Liver (tissue), 9 donors: ENCODE measurements around the gene ZNF195. TPM values are rescaled to one million over a fixed set of nuclear protein-coding genes. Genes with fewer than 3 reads are reported as not detected.
"Not testable (repeated sequence)": the region's sequence is repeated elsewhere in the genome, so short reads cannot be mapped to it uniquely, and the experiment has no call there.

Experiments used
- DNase-seq: peaks from one replicate; pipeline ENCODE4 v3.0.0-alpha.2; 2017; ENCODE audit warnings: low spot score
- H3K27ac ChIP-seq, 2 donors: one replicate each; pipeline ENCODE4 v1.7.0; 2013; ENCODE audit warnings: inconsistent platforms in 2 of 2, low read length in 2 of 2, control low read depth in 1 of 2, low read depth in 1 of 2, mild to moderate bottlenecking in 1 of 2
- H3K27me3 ChIP-seq, 4 donors: one replicate each; pipeline versions ENCODE4 v1.6.1 to v1.7.0; 2013; ENCODE audit warnings: low read length in 3 of 4, inconsistent platforms in 1 of 4, mild to moderate bottlenecking in 1 of 4, moderate library complexity in 1 of 4; ENCODE audit not compliant: control insufficient read depth in 4 of 4, insufficient read depth in 4 of 4
- H3K36me3 ChIP-seq, 4 donors: one replicate each; pipeline versions ENCODE4 v1.6.1 to v1.7.0; 2013; ENCODE audit warnings: low read length in 3 of 4, mild to moderate bottlenecking in 3 of 4, low read depth in 1 of 4, moderate library complexity in 1 of 4; ENCODE audit not compliant: control insufficient read depth in 4 of 4, insufficient read depth in 3 of 4
- H3K4me1 ChIP-seq, 4 donors: one replicate each; pipeline versions ENCODE4 v1.6.1 to v1.7.0; 2013; ENCODE audit warnings: low read length in 3 of 4, mild to moderate bottlenecking in 3 of 4, moderate library complexity in 1 of 4; ENCODE audit not compliant: control insufficient read depth in 4 of 4, insufficient read depth in 4 of 4
- H3K4me3 ChIP-seq, 3 donors: one replicate each; pipeline versions ENCODE4 v1.6.1 to v1.7.0; 2013; ENCODE audit warnings: low read length in 3 of 3, control low read depth in 1 of 3, low read depth in 1 of 3, mild to moderate bottlenecking in 1 of 3
- H3K9ac ChIP-seq, 2 donors: one replicate each; pipeline ENCODE4 v1.7.0; 2013; ENCODE audit warnings: low read length in 2 of 2, mild to moderate bottlenecking in 2 of 2, moderate library complexity in 2 of 2, control low read depth in 1 of 2, low read depth in 1 of 2
- H3K9me3 ChIP-seq, 4 donors: one replicate each; pipeline versions ENCODE4 v1.6.1 to v1.7.0; 2013; ENCODE audit warnings: low read length in 3 of 4; ENCODE audit not compliant: control insufficient read depth in 4 of 4
- WGBS: extraction: QIAGEN DNeasy Blood & Tissue Kit; methylation state at CpG from one replicate; pipeline ENCODE4 v1.1.7; 2013; 5-methylcytosine and 5-hydroxymethylcytosine counted together
- polyA plus RNA-seq, 2 donors: library from polyadenylated mRNA; stranded (reverse) in 1 of 2; unstranded in 1 of 2; fragments of 200-250 nt in 1 of 2; fragments of >200 nt in 1 of 2; fragmentation: Nextera tagmentation in 1 of 2; extraction: Ambion mirVana in 1 of 2; gene quantifications; one replicate each; pipeline versions ENCODE4 v1.2.1 to v1.2.3, GENCODE V29; 2013 to 2015
- total RNA-seq, 2 donors: library from RNA; depleted of rRNA; stranded (reverse); fragments of >200 nt; gene quantifications; one replicate each; pipeline ENCODE4 v1.2.3, GENCODE V29; 2014
- donor health status: healthy.
- donor health status: healthy.
- donor health status: healthy.
- donor health status: healthy.
- donor health status: healthy.

Gene ZNF195
- total and polyA plus RNA-seq, 4 donors = 4.3 to 12.4 (median 11.1) TPM

DNA sequence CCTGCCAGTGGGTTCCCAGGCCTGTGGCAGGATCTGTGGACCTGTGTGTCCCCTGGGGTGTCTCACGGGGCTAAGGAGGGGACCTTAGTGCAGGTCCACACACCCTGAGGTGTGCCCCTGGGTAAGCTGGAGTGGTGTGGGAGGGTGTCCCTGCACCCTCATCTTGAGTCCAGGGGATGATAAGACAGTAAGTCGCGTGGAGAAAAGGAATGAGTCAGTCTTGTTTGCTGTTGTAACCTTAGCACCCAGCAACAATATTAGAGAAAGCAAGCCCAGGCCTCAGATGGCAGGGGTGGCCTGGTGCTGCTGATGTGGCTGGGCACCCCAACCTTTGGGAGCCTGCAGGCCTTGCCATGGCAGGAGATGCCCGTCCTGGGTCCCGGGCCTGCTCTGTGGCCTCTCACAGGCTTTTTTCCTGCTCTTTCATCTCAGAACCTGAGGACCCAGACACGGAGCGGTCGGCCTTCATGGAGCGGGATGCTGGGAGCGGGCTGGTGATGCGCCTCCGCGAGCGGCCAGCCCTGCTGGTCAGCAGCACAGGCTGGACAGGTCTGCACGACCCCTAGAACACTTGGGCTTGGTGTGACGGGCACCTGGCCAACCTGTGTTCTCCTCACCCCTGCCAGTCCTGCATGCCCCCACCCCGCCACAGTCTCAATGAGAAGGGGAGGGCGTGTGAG lies 23.4 kb upstream of the ZNF195 start:
- H3K27ac ChIP-seq, H3K9me3 ChIP-seq, H3K27me3 ChIP-seq, H3K4me1 ChIP-seq, H3K4me3 ChIP-seq, DNase-seq, H3K36me3 ChIP-seq, H3K9ac ChIP-seq: not testable (repeated sequence)
- 96% methylated on average over 18 of the region's 18 CpGs for WGBS

DNA sequence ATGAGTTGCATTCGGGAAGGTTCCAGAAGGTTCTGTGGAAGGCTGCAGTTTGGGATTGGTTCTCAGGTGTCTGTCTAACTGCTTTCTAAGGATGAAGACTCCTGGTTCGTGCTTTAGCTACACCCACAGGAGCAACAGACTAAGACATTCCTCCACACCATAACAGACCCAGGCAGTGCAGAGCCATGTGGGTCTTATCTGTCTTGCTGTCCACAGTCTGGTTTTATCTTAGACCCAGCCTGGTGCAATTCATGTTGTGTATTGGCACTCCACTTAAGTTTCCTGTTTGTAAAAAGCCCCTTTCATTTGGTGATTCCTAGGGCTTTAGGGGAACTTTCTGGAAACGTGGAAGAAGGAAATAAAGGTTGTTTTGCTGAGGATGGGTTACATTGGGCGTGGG lies 22.1 kb upstream of the ZNF195 start:
- DNase-seq, H3K36me3 ChIP-seq, H3K27ac ChIP-seq, H3K4me1 ChIP-seq, H3K4me3 ChIP-seq, H3K27me3 ChIP-seq, H3K9me3 ChIP-seq, H3K9ac ChIP-seq: not testable (repeated sequence)
- whole genome bisulfite sequencing = 80% methylated on average over 4 of the region's 4 CpGs

DNA sequence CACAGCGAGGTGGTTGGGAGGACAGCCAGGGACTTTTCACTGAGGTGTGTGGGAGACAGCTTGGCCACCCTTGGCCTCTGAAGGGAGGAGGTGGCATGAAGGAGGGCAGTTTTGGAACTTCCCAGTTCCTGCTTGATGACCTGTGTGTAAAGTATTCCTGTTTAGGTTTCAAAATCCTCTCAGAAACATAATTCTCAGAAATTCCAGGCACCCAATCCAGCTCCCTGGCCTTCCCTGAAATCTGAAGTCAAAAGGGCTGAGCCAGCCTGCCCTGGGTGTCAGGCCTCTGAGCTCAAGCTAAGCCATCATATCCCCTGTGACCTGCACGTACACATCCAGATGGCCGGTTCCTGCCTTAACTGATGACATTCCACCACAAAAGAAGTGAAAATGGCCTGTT lies 19.6 kb upstream of the ZNF195 start:
- not testable (repeated sequence) for H3K4me1 ChIP-seq, DNase-seq, H3K4me3 ChIP-seq, H3K9me3 ChIP-seq, H3K27ac ChIP-seq, H3K27me3 ChIP-seq, H3K36me3 ChIP-seq, H3K9ac ChIP-seq
- WGBS = 73% methylated on average over 3 of the region's 3 CpGs

DNA sequence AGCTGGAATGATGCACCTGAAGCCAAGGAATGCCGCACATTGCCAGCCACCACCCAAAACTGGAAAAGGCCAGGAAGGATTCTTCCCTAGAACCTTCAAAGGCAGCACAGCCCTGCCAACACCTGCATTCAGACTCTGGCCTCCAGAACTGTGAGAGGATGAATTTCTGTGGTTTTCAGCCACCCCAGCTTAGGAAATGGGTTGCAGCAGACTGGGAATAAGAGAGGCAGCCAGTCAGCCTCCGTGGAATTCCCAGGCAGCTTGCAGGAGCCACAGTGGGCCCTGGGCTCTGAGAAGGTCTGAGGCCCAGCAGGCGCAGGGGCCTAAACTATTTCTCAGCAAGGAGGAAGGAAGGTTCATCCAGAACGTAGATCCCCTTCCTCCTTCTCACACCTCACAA lies 19.2 kb upstream of the ZNF195 start:
- 77% methylated on average over 4 of the region's 4 CpGs for WGBS
- H3K27me3 ChIP-seq, H3K9ac ChIP-seq, H3K27ac ChIP-seq, H3K36me3 ChIP-seq, H3K9me3 ChIP-seq, DNase-seq, H3K4me3 ChIP-seq, H3K4me1 ChIP-seq: not testable (repeated sequence)

DNA sequence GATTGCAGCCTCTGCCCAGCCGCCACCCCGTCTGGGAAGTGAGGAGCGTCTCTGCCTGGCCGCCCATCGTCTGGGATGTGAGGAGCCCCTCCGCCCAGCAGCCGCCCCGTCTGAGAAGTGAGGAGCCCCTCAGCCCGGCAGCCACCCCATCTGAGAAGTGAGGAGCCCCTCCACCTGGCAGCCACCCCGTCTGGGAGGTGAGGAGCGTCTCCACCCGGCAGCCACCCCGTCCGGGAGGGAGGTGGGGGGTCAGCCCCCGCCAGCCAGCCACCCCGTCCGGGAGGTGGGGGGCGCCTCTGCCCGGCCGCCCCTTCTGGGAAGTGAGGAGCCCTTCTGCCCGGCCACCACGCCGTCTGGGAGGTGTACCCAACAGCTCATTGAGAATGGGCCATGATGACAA lies 18.3 kb upstream of the ZNF195 start:
- H3K9ac ChIP-seq, H3K4me3 ChIP-seq, H3K9me3 ChIP-seq, H3K36me3 ChIP-seq, H3K27ac ChIP-seq, DNase-seq, H3K27me3 ChIP-seq, H3K4me1 ChIP-seq: not testable (repeated sequence)
- WGBS = 89% methylated on average over 23 of the region's 23 CpGs

DNA sequence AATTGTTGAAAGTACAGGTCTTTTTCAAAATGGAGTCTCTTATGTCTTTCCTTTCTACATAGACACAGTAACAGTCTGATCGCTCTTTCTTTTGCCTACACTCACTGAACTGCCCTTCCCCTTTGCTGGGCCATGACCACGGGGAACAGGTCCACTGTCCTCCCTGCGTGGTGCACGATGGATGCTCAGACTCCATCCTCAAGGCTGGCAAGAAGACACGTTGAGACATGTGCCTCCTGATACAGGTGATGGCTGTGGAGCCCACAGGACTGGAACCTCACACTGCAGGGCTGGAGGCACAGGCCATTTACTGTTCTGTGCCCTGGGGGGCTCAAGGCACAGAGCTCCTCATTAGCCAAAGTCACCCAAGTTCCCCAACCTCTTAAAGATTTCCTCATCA lies 16.5 kb upstream of the ZNF195 start:
- H3K4me1 ChIP-seq, H3K36me3 ChIP-seq, H3K9me3 ChIP-seq, H3K27ac ChIP-seq, DNase-seq, H3K4me3 ChIP-seq, H3K27me3 ChIP-seq, H3K9ac ChIP-seq: not testable (repeated sequence)
- WGBS = 83% methylated on average over 5 of the region's 5 CpGs

DNA sequence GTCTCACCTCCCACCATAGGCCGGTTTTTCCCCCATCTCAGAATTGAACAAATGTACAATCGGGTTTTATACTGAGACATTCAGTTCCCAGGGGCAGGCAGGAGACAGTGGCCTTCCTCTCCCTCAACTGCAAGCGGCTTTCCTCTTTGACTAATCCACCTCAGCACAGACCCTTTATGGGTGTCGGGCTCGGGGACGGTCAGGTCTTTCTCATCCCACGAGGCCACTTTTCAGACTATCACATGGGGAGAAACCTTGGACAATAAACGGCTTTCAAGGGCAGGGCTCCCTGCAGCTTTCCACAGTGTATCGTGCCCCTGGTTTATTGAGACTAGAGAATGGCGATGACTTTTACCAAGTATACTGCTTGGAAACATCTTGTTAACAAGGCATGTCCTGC lies 16.0 kb upstream of the ZNF195 start:
- not testable (repeated sequence) for H3K36me3 ChIP-seq, H3K27me3 ChIP-seq, H3K4me3 ChIP-seq, DNase-seq, H3K9me3 ChIP-seq, H3K27ac ChIP-seq, H3K4me1 ChIP-seq, H3K9ac ChIP-seq
- 74% methylated on average over 10 of the region's 10 CpGs for WGBS

DNA sequence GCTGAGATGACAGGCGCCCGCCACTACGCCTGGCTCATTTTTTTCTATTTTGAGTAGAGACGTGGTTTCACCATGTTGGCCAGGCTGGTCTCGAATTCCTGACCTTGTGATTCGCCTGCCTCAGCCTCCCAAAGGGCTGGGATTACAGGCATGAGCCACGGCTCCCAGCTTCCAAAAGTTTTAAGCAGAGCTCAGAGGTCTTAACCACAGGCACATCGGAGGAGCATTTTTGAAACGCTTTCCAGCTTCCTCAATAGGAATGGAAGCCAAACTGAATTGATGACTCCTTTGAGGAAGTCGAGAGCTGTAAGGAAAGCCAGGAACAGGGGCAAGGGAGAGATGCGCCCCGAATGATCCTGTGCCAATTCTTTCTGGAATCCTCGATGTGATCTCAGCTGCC lies 14.5 kb upstream of the ZNF195 start:
- H3K4me1 ChIP-seq, H3K9ac ChIP-seq, H3K9me3 ChIP-seq, DNase-seq, H3K27me3 ChIP-seq, H3K36me3 ChIP-seq, H3K27ac ChIP-seq, H3K4me3 ChIP-seq: not testable (repeated sequence)
- 73% methylated on average over 13 of the region's 13 CpGs for WGBS
